HG03097 (cell line): ENCODE results near the gene TOGARAM1.
"Not testable (repeated sequence)": the region's sequence is repeated elsewhere in the genome, so short reads cannot be mapped to it uniquely, and the experiment has no call there.

Experiments
- ATAC-seq: cut with Tn5 transposase; IDR thresholded peaks from one replicate; pipeline ENCODE4 v1.9.1; 2021; ENCODE audit not compliant: unreplicated experiment, low FRiP score

The TOGARAM1 gene

DNA sequence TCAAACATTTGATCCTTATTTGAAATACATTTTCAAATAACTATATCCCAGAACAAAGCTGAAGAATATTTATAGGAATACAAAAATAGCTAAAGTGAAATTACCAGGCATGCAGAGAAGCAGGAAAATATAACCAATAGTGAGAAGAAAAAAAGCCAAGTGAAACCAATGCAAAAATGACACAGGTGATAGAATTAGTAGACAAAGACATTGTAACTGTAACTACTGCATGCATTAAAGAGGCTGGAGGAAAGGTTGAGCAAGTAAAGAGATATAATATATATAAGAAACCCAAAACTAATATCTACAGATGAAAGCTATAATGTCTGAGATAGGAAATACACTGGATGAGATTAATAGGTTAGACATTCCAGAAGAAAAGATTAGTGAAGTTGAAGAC, 72.7 kb downstream of the TOGARAM1 start:
- ATAC-seq, result no peak

- no peak for ATAC-seq
Observed at GRCh38 chr14:45038256-45038655, 76.3 kb downstream of the TOGARAM1 start.

DNA sequence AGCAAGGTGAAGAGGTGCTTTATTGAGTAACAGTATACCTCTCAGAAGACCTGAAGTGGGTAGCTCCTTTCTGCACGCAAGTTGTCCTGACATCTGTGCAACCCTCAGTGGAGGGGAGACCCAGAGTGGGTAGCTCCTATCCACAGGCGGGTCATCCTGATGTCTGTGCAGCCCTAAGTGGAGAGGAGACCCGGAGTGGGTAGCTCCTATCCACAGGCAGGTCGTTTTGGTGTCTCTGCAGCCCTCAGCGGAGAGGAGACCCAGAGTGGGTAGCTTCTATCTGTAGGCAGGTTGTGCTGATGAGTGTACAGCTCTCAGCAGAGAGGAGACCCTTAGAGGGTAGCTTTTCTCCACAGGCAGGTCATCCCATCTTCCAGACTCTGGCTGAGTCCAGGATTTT, 76.9 kb downstream of the TOGARAM1 start:
- no peak for ATAC-seq

DNA sequence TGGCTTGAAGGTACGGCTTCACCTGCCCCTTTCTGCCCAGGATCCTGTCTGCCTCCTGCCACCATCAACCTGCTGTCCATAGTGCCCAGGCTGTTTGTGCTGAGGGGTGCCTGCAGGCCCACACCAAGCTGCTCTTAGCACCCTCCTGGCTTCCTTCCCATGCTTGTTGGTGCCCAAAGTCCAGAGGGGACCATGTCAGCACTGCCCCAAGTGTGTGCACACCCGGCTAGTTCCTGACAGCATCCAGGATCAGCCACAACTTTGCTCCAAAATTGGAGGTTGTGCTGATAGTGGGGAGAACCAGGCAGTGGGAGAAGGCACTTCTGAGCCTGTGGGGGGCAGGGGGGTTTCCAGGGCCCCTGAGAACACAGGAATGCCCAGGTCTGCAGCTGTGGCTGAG, 77.4 kb downstream of the TOGARAM1 start:
- ATAC-seq, result no peak

DNA sequence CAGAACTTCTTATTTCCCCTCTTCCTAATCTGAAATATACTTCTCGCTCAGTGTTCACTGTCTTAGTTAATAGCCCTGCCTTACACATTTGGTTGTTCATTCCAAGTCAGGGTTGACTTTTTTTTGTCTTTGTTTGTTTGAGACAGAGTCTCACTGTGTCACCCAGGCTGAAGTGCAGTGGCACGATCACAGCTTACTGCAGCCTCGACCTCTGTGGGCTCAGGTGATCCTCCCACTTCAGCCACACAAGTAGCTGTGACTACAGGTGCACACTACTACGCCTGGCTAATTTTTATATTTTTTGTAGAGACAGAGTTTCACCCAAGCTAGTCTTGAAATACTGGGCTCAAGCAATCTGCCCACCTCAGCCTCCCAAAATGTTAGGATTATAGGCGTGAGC, 79.7 kb downstream of the TOGARAM1 start:
- ATAC-seq, result no peak

GRCh38 chr14:45044638-45045037, 82.6 kb downstream of the TOGARAM1 start:
- ATAC-seq, result no peak

DNA sequence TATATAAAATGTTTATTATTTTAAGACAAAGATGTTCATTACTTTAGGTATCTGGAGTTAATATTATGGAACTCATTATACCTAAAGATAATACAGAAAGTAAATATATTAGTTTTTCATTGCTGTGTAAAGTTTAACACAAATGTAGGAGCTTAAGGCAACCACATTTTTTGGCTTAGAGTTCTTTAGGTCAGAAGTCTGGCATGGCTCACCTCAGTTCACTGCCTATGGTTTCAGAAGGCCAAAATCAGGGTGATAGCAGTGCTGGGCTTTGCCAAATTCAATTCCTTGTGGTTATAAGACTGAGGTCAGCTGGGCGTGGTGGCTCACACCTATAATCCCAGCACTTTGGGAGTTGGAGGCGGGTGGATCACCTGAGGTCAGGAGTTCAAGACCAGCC, 86.4 kb downstream of the TOGARAM1 start:
- ATAC-seq, result no peak

DNA sequence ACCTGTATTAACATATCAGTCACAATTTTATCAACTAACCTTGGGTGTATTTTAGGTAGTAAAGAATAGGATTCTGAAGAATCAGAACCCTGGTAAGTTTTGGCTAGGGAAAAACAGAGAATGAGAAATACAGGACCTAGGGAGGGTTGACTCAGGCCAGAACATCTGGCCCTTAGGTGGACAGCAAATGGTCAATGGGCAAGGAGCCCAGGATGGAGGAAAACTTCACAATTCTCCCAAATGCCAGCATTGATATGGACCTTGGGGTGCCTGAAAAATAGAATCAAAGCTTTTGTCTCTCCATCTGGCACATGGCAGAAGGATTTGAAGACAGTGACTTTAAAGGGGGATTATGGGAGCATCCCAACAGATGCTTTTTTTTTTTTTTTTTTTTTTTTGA, 89.2 kb downstream of the TOGARAM1 start:
- no peak for ATAC-seq

GRCh38 chr14:45051896-45052295, 89.9 kb downstream of the TOGARAM1 start:
- ATAC-seq, result no peak

GRCh38 chr14:45057349-45057748, 95.4 kb downstream of the TOGARAM1 start:
- no peak for ATAC-seq

- no peak for ATAC-seq
Observed at GRCh38 chr14:45057881-45058364, 95.9 kb downstream of the TOGARAM1 start.

GRCh38 chr14:45060551-45060950, 98.6 kb downstream of the TOGARAM1 start:
- no peak for ATAC-seq

DNA sequence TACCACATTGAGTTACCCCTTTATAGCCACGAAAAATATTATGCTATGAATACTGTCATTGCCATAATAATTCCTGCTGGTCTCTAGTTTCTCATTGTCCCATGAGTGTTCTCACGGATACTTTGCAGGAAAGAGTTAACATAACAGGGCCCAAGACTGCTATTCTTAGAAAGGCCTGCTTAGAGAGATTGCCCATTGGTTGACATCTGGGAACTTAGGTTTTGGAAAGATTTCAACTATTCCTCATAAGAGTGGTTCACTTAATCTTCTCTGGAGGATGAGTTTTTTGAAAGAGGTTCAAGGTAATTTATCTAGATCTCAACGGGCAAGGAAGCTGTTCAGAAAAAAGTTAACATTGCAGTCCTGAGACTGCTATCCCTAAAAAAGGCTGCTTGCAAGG, 103.5 kb downstream of the TOGARAM1 start:
- ATAC-seq, result no peak

DNA sequence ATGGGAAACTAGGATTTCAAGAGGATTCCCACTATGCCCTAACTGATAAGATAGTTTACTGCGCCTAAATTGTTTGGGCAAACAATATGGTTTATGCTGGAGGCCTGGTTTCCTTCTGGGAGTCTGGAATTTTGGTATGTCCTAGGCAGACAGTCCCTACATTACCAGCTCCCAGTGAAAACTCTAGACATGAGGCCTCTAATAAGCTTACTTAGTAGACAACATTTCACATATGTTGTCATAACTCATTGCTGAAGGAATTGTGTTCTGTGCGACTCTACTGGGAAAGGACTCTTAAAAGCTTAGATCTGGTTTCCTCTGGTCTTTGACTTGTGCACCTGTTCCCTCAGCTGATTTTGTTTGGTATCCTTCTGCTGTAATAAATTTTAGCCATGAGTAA, 104.0 kb downstream of the TOGARAM1 start:
- no peak for ATAC-seq

- no peak for ATAC-seq
Observed at GRCh38 chr14:45066667-45067066, 104.7 kb downstream of the TOGARAM1 start.

DNA sequence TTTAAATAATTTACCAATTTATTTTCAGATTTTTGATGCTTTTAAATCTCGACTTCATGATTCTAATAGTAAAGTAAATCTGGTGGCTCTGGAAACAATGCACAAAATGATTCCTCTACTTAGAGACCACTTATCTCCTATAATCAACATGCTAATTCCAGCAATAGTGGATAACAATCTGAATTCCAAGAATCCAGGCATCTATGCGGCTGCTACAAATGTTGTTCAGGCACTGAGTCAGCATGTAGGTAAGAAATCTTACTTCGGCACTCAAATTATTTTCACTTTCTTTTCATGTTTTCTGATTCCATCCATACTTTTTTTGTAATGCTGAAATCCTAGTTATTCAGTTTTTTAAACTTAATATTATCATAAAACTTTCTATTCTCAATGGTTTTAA, 106.4 kb downstream of the TOGARAM1 start:
- ATAC-seq, result no peak

DNA sequence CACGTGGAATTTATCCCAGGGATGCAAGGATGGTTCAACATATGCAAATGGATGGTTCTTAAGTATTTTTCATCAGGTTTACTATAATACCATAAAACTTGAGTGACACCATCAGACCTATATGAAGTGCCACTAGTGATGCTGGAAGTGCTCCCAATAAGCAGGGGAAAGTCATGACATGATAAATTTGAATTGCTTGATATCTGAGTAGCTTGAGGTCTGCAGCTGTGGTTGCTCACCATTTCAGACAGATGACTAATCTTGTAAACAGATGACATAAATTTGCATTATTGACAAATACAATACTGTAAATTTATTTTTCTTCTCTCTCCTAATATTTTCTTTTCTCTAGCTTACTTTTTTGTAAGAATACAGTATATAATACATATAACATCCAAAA, 108.2 kb downstream of the TOGARAM1 start:
- no peak for ATAC-seq

- no peak for ATAC-seq
Observed at GRCh38 chr14:45072126-45072525, 110.1 kb downstream of the TOGARAM1 start.

DNA sequence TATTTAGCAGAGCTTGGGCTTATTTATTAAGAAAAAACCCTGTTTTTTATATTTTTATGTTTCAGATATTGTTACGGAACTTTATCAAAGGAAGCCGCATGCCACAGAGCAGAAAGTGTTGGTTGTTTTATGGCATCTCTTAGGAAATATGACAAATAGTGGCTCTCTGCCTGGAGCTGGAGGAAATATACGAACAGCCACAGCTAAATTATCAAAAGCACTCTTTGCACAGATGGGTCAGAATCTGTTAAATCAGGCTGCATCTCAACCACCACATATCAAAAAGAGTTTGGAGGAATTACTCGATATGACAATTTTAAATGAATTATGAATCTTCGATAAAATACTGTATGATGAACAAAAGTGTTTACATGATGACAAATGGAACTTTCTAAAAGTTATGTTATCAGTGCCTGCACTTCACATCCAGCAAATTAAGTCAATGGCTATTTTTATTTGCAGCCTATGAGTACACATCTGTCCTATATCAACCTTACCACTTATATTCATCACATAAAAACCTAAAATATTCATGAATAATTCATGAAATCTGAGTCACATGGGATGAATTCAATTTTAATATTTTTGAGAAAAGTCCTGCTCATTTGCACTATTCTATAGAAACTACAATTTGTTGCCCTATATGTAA, 111.4 kb downstream of the TOGARAM1 start:
- no peak for ATAC-seq

GRCh38 chr14:45078323-45078722, 116.3 kb downstream of the TOGARAM1 start:
- no peak for ATAC-seq

- not testable (repeated sequence) for ATAC-seq
Observed at GRCh38 chr14:45080416-45080968, 118.5 kb downstream of the TOGARAM1 start.

DNA sequence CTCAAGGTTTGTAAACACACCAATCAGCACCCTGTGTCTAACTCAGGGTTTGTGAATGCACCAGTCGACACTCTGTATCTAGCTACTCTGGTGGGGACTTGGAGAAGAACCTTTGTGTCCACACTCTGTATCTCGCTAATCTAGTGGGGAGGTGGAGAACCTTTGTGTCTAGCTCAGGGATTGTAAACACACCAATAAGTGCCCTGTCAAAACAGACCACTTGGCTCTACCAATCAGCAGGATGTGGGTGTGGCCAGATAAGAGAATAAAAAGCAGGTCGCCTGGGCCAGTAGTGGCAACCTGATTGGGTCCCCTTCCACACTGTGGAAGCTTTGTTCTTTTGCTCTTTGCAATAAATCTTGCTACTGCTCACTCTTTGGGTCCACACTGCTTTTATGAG, 119.1 kb downstream of the TOGARAM1 start:
- not testable (repeated sequence) for ATAC-seq

DNA sequence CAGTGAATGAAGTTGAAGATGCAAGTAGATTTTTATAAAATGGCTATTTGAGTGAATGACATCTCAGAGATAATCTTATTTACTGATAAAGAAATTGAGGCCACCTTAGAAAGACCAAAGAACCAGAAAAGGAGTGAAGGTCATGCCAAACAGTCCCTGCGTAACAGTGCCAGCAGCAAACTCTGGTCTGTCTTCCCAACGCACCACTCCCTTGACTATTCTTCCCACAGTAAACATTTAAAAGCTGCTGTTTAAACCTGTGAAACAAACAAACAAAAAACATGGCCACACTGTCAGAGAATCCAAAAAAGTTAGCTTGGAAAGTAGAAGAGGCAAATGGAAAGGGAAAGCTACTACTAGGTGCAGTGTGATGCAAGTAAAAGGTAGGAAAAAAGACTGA, 120.4 kb downstream of the TOGARAM1 start:
- ATAC-seq, result no peak
